CD4-positive, CD25-positive, alpha-beta regulatory T cell (primary cell): ENCODE results near the gene PIP5KL1. TPM values are rescaled to one million over a fixed set of nuclear protein-coding genes. Genes with fewer than 3 reads are reported as not detected.
A peak's percentile ranks its signal among the peaks of the same experiment; 100 is the strongest.

Experiments used
- ATAC-seq, 2 donors: fragments of 150-1000 bp; cut with Tn5 transposase; one replicate each; pipeline ENCODE4 v1.10.0; 2021; ENCODE audit warnings: low read depth in 2 of 2, moderate number of reproducible peaks in 2 of 2, moderate library complexity in 1 of 2
- DNase-seq, 3 donors: peaks; one replicate each; pipeline versions ENCODE4 v3.0.0 to v3.0.0-alpha.2; 2012 to 2022; ENCODE audit warnings: mixed read lengths in 1 of 3
- H3K27ac ChIP-seq: one replicate; pipeline ENCODE4 v1.7.0; 2013; ENCODE audit warnings: mild to moderate bottlenecking, low read length; ENCODE audit not compliant: insufficient read depth, poor library complexity, severe bottlenecking
- H3K27me3 ChIP-seq: one replicate; pipeline ENCODE4 v1.7.0; 2013; ENCODE audit warnings: low read length; ENCODE audit not compliant: control insufficient read depth, insufficient read depth
- H3K36me3 ChIP-seq: one replicate; pipeline ENCODE4 v1.7.0; 2013; ENCODE audit warnings: mild to moderate bottlenecking, low read length, moderate library complexity; ENCODE audit not compliant: control insufficient read depth, insufficient read depth
- H3K4me1 ChIP-seq: 2 replicates; pipeline ENCODE4 v1.7.0; 2013; ENCODE audit warnings: mild to moderate bottlenecking, low read length; ENCODE audit not compliant: insufficient read depth, control insufficient read depth, poor library complexity, severe bottlenecking
- H3K4me3 ChIP-seq: one replicate; pipeline ENCODE4 v1.7.0; 2013; ENCODE audit warnings: low read depth, mild to moderate bottlenecking, low read length, moderate library complexity
- H3K9me3 ChIP-seq, 2 experiments: 1 replicate in 1 of 2; 2 replicates in 1 of 2; pipeline ENCODE4 v1.7.0; 2013; ENCODE audit warnings: low read length in 2 of 2, mild to moderate bottlenecking in 1 of 2, moderate library complexity in 1 of 2; ENCODE audit not compliant: control insufficient read depth in 2 of 2
- H3K27ac Mint-ChIP-seq, 3 donors: one replicate each; pipeline ENCODE4 v1.8.0; 2020 to 2022; ENCODE audit warnings: mild to moderate bottlenecking in 3 of 3, mixed read lengths in 3 of 3, moderate library complexity in 2 of 3
- H3K27me3 Mint-ChIP-seq: one replicate; pipeline ENCODE4 v1.8.0; 2022; ENCODE audit warnings: mild to moderate bottlenecking, mixed read lengths
- H3K36me3 Mint-ChIP-seq: one replicate; pipeline ENCODE4 v1.8.0; 2020; ENCODE audit warnings: mixed read lengths
- H3K4me1 Mint-ChIP-seq, 4 donors: one replicate each; pipeline ENCODE4 v1.8.0; 2020 to 2022; ENCODE audit warnings: mixed read lengths in 4 of 4, mild to moderate bottlenecking in 1 of 4
- H3K4me3 Mint-ChIP-seq, 4 donors: one replicate each; pipeline ENCODE4 v1.8.0; 2020 to 2022; ENCODE audit warnings: mild to moderate bottlenecking in 4 of 4, mixed read lengths in 4 of 4, moderate library complexity in 3 of 4
- H3K9me3 Mint-ChIP-seq, 7 donors: one replicate each; pipeline ENCODE4 v1.8.0; 2020 to 2022; ENCODE audit warnings: mixed read lengths in 7 of 7, mild to moderate bottlenecking in 3 of 7, moderate library complexity in 2 of 7
- polyA plus RNA-seq, 4 donors: library from polyadenylated mRNA; unstranded; fragments of 300-500 nt; fragmentation: Illumina TruSeq; gene quantifications; one replicate each; pipeline ENCODE4 v1.2.3, GENCODE V29; 2021
- total RNA-seq: library from RNA; stranded (reverse); gene quantifications from one replicate; pipeline ENCODE4 v1.2.3, GENCODE V29; 2022

Gene PIP5KL1
- total and polyA plus RNA-seq, 5 donors from 2014 or later, result 0.22 to 3.3 (median 0.94) TPM; not detected in 1

DNA sequence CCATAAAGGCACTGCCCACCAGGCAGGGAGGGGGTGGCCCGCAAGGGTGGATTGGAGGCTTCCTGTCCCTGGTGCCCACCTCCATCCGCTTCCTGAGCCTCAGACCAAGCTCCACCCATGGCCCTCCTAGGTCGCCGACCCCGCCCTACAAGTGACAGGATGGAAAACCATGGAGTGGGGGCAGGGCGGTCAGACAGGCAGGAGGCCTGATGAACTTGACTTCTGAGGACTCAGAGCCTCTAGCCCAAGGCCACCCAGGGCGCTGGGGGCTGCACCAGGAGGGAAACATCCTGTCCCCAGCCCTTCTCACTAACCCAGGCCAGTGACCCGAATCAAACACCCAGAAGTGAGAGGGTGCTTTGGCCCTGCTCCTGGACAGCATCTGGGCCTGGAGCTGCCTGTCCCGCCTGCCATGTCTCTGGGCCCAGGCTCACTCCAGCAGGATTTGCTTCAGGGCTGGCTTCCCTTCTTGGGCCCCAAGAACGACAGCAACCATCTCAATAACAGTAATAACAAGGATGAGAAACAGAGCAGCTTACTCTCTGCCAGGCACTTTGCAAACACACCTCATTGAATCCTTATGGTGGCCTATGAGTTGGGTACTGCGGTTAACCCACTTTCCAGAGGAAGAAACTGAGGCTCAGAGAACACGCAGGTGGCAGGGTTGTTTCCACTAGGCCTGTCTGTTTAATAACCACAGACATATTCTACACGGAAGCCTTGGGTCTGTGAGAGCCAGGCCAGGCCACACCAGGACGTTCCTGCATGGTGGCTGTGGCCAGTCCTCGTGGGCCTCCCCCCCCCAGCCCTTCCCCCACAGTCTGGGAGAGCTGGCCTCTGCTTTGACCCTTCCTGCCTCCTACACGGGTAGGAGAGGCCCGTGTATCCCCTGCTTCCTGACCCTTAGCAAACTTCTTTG is 26.8 kb downstream of the PIP5KL1 start:
- H3K27ac ChIP-seq, result peak overlapping the region; percentile 98
- Mint-ChIP-seq H3K4me1 (peaks cover 4 to 66% (median 27%) of the 10 kb centered on the region in 4 donors), H3K9me3 (no peaks in the 10 kb centered on the region), H3K4me3 (peak overlapping the region; percentile 89 to 97 (median 95)), H3K36me3 (no peaks in the 10 kb centered on the region), H3K27ac (peak overlapping the region; percentile 100), H3K27me3 (no peaks in the 10 kb centered on the region)
- peak overlapping the region; percentile 89 for H3K4me3 ChIP-seq
- peak in 2 of 3 donors; percentile 48 to 90 for DNase-seq
- H3K36me3 ChIP-seq, result no peaks in the 10 kb centered on the region
- peaks cover 66% of the 10 kb centered on the region for H3K4me1 ChIP-seq
- ATAC-seq, result no peak
- no peaks in the 10 kb centered on the region for H3K9me3 ChIP-seq
- H3K27me3 ChIP-seq, result no peaks in the 10 kb centered on the region

DNA sequence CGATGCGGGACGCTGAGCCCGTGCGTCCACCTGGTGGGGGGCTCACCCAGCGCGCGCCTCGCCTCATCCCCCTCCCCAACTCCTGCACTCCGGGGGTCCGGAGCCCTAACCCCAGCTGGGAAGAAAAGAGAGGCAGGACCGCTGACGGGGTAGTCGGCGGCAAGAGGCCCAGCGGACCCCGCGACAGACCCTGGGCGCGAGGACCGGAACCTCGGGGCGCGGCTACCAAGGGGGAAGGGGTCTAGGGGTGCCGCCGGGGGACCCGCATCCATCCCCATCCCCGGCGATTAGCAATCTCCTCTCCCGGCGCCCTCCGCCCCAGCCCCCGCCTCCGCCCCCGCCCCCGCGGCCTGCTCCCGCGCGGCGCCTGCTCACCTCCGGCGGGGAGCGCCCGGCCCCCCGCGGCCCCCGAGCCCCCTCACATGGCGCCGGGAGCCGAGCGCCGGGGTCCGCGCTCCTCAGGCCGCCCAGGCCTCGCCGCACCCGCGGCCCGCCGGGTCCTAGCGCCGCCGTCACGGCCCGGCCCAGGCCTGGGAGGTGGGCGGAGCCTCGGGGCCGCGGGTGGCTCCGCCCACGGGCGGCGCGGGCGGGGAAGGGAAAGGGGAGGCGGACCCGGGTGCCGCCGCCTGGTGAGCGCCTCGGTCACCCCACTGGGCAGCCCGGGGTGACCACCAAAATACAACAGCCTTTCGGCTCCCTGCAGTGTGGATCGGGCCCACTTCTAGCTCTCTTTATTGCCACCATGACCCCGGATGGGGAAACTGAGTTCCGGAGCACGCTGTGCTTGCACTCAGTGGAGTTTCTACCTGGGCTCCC is 31.2 kb downstream of the PIP5KL1 start, which contains the start of gene ST6GALNAC6:
TSS of gene ST6GALNAC6 (minus strand) at position 476 of the 816 bp plus-strand sequence. CDS start 1,622 bp downstream, outside the sequence.
- Mint-ChIP-seq H3K27me3 (no peaks in the 10 kb centered on the region), H3K36me3 (peaks cover 22% of the 10 kb centered on the region), H3K4me1 (peaks cover 0 to 58% (median 18%) of the 10 kb centered on the region in 4 donors), H3K4me3 (peak within 1 kb of the TSS; percentile 89 to 93 (median 92)), H3K27ac (peak within 1 kb of the TSS; percentile 83 to 89 (median 85)), H3K9me3 (peaks cover 0 to 9% (median 0%) of the 10 kb centered on the region in 7 donors)
- peak within 1 kb of the TSS; percentile 75 for H3K4me3 ChIP-seq
- DNase-seq (peak; percentile 59 to 71 (median 70)), ATAC-seq (peak; percentile 82 to 86)
- H3K4me1 ChIP-seq, result peaks cover 55% of the 10 kb centered on the region
- peaks cover 6 to 15% of the 10 kb centered on the region in 2 experiments for H3K9me3 ChIP-seq
- peaks cover 19% of the 10 kb centered on the region for H3K36me3 ChIP-seq
- H3K27me3 ChIP-seq, result no peaks in the 10 kb centered on the region
- H3K27ac ChIP-seq, result peak within 1 kb of the TSS; percentile 63

DNA sequence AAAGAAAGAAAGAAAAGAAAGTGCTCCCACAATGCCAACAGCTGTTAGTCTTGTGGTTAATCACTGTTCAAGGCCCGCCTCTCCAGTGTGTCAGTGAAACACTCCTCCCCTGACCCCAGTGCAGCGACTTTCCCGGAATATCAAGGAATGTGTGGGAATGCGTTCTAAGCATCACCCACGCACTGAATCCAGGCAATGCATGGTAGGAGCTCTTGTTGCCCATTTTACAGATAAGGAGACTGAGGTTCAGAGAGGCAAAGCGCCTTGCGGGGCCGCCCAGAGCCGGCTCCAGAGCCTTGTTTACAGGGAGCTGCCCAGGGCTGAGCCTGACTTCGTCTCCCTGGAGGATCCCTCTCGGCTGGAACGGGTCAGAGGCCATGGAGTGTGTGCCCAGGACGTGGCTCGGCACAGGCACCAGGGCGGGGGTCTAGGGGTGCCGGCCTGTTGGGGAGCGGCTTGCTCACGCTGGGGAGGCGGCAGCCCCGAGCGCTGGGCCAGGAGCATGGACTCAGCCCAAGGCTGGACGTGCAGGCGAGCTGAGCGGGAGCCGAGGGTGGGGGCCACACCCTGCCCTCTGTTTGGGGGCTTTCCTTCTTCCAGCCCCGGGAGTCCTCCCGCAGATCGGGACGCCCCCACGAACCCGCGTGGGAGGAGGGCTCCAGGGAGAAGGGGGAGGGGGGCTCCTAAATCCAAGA is 32.0 kb downstream of the PIP5KL1 start:
- peak overlapping the region; percentile 51 for H3K27ac ChIP-seq
- peaks cover 27% of the 10 kb centered on the region for H3K36me3 ChIP-seq
- Mint-ChIP-seq H3K27ac (peak overlapping the region; percentile 69 to 89 (median 85)), H3K36me3 (peaks cover 30% of the 10 kb centered on the region), H3K27me3 (no peaks in the 10 kb centered on the region), H3K9me3 (peaks cover 0 to 14% (median 0%) of the 10 kb centered on the region in 7 donors), H3K4me1 (peaks cover 0 to 55% (median 16%) of the 10 kb centered on the region in 4 donors), H3K4me3 (peak overlapping the region; percentile 89 to 93 (median 92))
- peaks cover 48% of the 10 kb centered on the region for H3K4me1 ChIP-seq
- no peak for ATAC-seq
- peak overlapping the region; percentile 30 for H3K4me3 ChIP-seq
- no peak for DNase-seq
- H3K9me3 ChIP-seq, result peaks cover 6 to 23% of the 10 kb centered on the region in 2 experiments
- no peaks in the 10 kb centered on the region for H3K27me3 ChIP-seq

DNA sequence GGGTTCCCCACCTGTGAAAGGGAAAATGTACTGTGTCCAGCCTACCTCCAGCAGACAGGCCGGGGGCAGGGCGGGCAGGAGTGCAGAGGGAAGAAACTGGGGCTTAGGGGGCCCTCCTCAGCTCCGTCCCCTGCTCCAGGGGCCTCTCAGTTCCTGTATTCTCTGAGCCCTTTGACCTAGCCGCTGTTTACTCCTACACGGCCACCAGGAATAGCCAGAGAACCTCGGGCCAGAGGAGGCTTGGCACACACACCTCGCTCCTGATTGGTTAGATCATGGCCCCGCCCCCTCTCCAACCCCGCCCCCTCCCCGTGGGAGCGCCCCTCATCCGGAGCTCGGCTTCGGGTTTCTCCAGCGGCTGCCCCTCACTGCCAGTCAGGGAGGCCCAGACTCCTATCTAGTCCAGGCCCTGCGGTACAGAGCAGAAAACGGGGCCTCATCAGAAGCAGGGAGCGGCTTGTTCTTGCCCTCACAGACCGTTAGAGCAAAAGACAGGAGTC is 33.3 kb downstream of the PIP5KL1 start:
- Histone ChIP-seq H3K27ac (peak overlapping the region; percentile 23), H3K4me1 (peaks cover 37% of the 10 kb centered on the region), H3K4me3 (no peak overlapping the region), H3K9me3 (peaks cover 6 to 28% of the 10 kb centered on the region in 2 experiments), H3K27me3 (no peaks in the 10 kb centered on the region), H3K36me3 (peaks cover 40% of the 10 kb centered on the region)
- H3K4me1 Mint-ChIP-seq, result peaks cover 4 to 57% (median 17%) of the 10 kb centered on the region in 4 donors
- no peaks in the 10 kb centered on the region for H3K27me3 Mint-ChIP-seq
- ATAC-seq (no peak), DNase-seq (no peak)
- H3K9me3 Mint-ChIP-seq, result peaks cover 0 to 23% (median 0%) of the 10 kb centered on the region in 7 donors
- H3K36me3 Mint-ChIP-seq, result peaks cover 43% of the 10 kb centered on the region
- H3K27ac Mint-ChIP-seq, result no peak overlapping the region
- H3K4me3 Mint-ChIP-seq, result peak overlapping the region; percentile 65 to 92 (median 86)

DNA sequence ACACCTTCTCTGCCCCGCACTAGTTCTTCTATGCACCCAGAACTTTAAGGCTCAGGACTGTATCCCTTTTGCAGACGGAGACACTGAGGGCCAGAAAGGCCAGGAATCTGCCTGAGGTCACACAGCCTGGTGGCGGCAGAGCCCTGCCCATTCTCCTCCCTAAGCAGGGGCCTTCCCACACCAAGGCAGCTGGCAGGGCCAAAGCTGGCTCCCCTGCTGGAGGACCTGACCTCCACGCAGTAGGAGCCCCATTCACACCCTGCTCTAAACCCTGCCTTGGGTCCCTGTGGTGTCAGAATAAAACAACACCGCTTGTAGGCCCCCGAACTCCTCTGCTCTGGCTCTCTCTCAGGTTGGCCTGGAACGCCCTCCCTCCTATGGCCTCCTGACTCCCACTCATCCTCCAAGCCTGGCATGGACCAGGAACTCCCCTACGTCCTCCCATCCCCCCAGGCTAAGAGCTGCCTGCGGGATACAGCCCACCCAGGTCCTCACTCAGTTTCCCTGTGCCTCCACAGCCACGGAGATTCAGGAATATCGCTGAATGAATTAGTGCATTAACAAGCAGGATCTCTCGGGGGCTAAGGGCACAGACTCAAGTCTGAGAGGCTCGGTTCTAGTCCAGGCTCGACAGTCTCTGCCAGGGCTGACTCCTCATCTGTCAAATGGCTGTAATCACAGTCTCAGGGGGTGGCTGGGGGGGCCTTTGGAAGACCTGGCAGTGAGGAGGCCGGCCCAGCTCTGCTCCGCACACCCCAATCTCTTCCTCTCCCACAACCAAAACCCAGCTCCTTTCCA is 34.0 kb downstream of the PIP5KL1 start:
- Histone ChIP-seq H3K4me3 (no peak overlapping the region), H3K27ac (peak overlapping the region; percentile 23), H3K9me3 (peaks cover 6 to 28% of the 10 kb centered on the region in 2 experiments), H3K4me1 (peaks cover 31% of the 10 kb centered on the region), H3K27me3 (no peaks in the 10 kb centered on the region), H3K36me3 (peaks cover 43% of the 10 kb centered on the region)
- DNase-seq, result no peak
- no peaks in the 10 kb centered on the region for H3K27me3 Mint-ChIP-seq
- H3K36me3 Mint-ChIP-seq, result peaks cover 44% of the 10 kb centered on the region
- H3K9me3 Mint-ChIP-seq, result peaks cover 0 to 23% (median 0%) of the 10 kb centered on the region in 7 donors
- H3K4me3 Mint-ChIP-seq, result peak overlapping the region in 3 of 4 donors; percentile 23 to 78 (median 29)
- peaks cover 6 to 51% (median 15%) of the 10 kb centered on the region in 4 donors for H3K4me1 Mint-ChIP-seq
- ATAC-seq, result no peak
- H3K27ac Mint-ChIP-seq, result peak overlapping the region in 2 of 3 donors; percentile 62 to 77

DNA sequence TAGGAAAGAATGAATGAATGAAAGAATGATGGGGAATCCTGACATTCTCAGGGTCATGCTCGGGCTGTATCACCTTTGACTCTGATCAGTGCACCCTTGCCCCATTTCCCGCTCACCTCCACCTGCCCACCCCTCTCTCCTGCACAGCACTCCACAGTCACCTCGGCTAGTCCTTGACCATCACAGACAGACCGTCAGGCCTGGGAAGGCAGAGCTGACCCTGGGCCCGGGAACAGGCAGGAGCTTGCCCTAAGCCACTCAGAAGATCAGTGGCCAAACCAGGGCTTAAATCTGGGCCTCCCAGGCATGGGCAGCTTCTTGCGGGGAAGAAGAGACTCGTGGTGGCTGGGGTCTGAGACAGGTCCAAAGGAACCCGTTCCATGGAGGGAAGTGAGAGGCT is 34.8 kb downstream of the PIP5KL1 start:
- Mint-ChIP-seq H3K9me3 (peaks cover 0 to 23% (median 0%) of the 10 kb centered on the region in 7 donors), H3K36me3 (peaks cover 44% of the 10 kb centered on the region), H3K4me1 (peaks cover 6 to 49% (median 11%) of the 10 kb centered on the region in 4 donors), H3K4me3 (peak overlapping the region in 2 of 4 donors; percentile 33 to 78), H3K27ac (peak overlapping the region in 1 of 3 donors; percentile 38), H3K27me3 (no peaks in the 10 kb centered on the region)
- ATAC-seq (no peak), DNase-seq (no peak)
- H3K9me3 ChIP-seq, result peaks cover 6 to 28% of the 10 kb centered on the region in 2 experiments
- H3K27me3 ChIP-seq, result no peaks in the 10 kb centered on the region
- peaks cover 30% of the 10 kb centered on the region for H3K4me1 ChIP-seq
- H3K4me3 ChIP-seq, result no peak overlapping the region
- H3K36me3 ChIP-seq, result peaks cover 46% of the 10 kb centered on the region
- H3K27ac ChIP-seq, result no peak overlapping the region
